ENCODE data around the gene INSRR.

DNA sequence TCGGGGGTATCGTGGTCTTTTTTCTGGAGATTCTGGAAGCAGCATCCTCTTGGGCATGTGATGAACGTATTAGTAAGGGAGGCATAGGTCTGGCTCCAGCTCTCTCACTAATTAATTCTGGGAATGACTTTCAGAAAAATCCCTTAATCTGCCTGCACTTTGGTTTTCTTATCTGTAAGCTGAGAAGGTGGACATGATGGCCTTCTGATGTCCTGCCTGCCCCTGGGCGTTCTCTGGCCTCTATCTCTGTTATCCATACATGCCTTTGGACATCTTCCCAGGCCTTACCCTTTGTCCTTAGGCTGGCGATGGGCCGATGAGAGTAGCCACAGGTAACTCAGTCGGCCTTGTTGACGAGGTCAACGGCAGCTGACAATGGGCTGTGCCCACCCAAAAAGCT, 10.5 kb upstream of the INSRR start:
- TF ChIP-seq EP300 (IDR thresholded peaks at IDR 0.05) (no peak), POLR2A (IDR thresholded peaks at IDR 0.05) (no peak)
- TF ChIP-seq, protein P1, sequence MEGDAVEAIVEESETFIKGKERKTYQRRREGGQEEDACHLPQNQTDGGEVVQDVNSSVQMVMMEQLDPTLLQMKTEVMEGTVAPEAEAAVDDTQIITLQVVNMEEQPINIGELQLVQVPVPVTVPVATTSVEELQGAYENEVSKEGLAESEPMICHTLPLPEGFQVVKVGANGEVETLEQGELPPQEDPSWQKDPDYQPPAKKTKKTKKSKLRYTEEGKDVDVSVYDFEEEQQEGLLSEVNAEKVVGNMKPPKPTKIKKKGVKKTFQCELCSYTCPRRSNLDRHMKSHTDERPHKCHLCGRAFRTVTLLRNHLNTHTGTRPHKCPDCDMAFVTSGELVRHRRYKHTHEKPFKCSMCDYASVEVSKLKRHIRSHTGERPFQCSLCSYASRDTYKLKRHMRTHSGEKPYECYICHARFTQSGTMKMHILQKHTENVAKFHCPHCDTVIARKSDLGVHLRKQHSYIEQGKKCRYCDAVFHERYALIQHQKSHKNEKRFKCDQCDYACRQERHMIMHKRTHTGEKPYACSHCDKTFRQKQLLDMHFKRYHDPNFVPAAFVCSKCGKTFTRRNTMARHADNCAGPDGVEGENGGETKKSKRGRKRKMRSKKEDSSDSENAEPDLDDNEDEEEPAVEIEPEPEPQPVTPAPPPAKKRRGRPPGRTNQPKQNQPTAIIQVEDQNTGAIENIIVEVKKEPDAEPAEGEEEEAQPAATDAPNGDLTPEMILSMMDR (IDR thresholded peaks at IDR 0.05): no peak

Data from gastroesophageal sphincter (tissue), 3 donors.